M059J (cell line): ENCODE measurements around the gene GAD1. TPM values are rescaled to one million over a fixed set of nuclear protein-coding genes. Genes with fewer than 3 reads are reported as not detected.

ENCODE experiments used
- DNase-seq: peaks from one replicate; pipeline ENCODE4 v3.0.0-alpha.2; 2012; ENCODE audit warnings: low read depth
- total RNA-seq: library from RNA; depleted of rRNA; stranded (reverse); fragments of >200 nt; shearing (Covaris generic); gene quantifications from 2 replicates; pipeline ENCODE4 v1.2.3, GENCODE V29; 2014

The GAD1 gene
- total RNA-seq, 1 experiment from 2014 or later, result 3.0 TPM

DNA sequence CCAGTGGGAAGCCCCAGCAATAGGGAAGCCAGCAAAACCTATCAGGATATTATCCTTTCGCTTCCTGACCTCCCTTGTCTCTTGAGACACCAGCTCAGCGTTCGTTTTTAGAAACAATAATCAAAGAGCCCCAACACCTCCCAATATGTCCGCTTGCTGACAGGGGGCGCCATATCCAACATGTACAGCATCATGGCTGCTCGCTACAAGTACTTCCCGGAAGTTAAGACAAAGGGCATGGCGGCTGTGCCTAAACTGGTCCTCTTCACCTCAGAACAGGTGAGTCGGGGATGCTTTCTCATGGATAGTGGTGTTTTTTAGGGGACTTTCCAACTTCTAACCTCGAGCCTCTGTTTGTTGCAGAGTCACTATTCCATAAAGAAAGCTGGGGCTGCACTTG, 28.7 kb downstream of the GAD1 start:
- DNase-seq, result no peak

DNA sequence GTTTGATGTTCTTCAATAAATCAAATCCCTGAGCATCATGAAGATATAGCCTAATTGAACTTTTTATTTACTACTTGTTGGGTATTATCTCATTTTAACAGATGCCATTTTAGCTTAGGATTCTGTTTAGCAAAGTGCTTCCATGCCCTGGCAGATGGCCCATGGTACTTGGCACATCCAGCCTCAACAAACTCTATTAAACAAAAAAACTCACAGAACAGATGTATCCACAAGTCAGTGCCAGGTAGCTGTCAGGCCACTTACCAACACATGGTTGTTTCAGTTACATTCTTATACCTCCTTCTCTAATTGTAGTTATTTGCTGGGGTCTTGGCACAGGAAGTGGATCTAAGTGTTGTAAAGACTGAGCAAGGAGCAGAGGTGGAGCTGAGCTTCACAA, 29.6 kb downstream of the GAD1 start:
- DNase-seq, result no peak

DNA sequence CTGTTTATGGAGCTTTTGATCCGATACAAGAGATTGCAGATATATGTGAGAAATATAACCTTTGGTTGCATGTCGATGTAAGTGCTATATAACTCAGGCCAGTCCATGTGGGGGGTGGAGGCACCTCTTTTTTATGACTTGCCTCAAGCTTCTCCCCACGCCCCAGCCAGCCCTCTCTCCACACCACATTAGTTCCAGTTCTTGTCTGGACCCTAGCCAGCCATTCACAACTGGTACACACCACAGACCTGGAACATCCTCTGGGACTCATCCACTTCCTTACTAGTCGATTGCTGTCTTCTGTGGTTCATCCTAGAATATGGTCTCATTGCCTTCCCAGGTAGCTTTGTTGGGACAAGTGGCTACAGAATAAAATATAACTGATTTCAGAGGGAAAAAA, 31.0 kb downstream of the GAD1 start:
- DNase-seq, result peak; percentile 52

DNA sequence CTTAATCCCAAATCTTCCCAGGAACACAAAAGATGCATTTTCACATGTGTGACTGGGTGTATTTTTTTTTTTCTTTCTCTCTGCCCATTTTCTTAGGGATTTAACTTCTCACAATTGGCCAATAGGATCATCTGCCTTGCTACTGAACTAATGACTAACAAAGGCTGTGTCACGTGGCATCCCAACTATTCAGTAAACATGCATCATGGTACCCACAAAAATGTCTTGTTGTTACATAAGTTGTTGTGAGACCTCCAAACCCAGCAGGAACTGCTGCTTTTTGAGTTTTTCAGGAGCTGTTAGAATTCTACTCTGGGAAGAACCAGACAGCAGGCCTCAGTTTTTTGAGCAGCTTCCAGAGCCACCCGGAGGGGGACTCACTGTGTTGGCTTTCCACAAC, 31.9 kb downstream of the GAD1 start:
- peak; percentile 78 for DNase-seq

DNA sequence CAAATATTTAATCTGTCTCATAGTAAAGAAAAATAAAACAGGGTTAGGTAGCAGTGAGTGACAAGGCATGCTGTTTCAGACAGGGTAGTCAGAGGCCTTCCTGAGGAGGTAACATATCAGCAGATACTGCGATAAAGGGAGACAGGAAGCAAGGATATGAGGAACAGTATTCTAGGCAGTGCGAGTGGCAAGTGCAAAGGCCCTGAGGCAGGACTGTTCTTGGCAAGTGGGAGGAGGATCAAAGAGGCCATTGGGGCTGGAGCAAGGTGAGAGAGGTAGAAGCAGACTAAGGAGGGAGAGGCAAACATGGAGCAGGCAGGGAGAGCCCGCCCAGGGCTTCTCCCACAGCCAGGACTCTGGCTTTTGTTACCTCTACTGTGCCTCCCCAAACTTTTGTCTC, 33.6 kb downstream of the GAD1 start:
- no peak for DNase-seq

DNA sequence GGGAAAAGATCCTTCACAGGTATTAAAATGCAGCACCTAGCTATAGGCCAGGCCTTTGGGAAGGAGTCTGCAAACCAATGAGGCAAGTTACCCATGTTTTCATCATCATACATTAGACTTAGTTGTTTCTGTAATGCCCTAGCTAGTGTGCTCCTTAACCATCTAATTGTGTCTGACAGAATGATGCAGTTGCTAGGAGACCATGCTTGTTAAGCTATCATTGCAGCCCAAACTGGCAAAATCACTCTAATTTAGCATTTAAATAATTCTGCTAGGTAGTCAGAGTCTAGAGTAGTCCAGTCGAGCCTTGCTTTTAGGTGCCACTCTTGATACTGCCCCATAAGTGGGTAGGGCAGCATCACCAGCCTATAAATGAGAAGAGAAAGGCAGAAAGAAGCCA, 34.9 kb downstream of the GAD1 start:
- no peak for DNase-seq

DNA sequence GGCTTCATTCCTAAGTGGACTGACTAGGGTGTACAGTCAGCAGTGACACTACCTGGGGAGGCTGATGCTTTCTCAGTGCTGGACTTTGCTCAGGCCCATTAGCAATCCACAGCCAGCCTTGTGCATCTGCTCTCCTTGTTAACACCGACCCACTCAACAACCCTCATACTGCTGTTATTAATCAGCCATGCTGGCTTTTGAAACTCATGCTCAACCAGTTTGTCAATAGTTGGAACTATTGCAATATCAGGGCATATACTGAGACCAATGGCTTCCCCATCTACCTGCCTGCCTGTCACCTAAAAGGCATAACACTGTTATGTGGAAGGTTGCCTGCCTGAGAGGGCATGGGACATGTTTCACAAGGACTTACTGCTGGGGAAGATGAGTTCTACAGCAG, 39.4 kb downstream of the GAD1 start:
- no peak for DNase-seq

DNA sequence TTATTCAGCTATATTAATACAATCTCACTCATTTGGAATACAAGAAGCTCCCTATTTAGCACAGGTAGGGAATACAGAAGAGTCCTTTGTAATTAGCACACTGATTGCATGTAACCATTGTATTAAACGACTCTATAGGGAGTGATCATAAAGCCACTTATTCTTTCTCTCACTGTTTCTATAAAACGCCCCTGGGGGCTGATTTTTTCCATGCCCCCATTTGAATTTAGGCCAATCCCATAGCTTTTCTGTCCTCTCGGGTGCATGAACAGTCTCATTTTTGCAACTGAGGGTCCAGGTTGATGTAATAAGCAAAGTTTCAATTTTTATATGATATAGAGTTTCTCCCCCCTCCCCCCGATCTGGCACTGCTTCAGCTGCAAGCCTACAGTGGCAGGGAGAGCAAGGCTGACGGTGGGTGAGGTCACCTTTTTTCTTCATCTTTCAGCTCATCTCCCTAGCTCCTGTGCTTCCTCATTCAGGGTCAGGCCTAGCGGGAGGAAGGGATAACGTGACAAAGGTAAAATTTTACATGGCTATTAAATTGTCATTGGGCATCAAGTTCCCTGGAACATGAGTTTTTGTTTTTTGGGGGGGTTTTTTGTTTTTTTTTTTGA, 45.7 kb downstream of the GAD1 start:
- DNase-seq, result no peak

DNA sequence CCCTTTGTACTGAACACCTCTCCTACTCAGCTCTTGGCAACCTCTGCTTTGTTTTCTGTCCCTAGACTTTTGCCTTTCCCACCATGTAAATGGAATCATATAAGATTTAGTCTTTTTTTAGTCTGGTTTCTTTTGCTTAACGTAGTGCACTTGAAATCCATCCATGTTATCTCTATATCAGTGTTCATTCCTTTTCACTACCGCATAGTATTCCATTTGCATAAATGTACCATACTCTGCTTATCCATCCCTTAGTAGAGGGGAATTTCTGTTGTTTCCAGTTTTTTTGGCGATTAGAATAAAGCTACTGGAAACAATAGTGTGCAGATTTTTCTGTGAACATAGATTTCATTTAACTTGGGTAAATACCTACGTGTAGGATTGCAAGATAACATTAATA, 46.4 kb downstream of the GAD1 start:
- DNase-seq, result no peak

DNA sequence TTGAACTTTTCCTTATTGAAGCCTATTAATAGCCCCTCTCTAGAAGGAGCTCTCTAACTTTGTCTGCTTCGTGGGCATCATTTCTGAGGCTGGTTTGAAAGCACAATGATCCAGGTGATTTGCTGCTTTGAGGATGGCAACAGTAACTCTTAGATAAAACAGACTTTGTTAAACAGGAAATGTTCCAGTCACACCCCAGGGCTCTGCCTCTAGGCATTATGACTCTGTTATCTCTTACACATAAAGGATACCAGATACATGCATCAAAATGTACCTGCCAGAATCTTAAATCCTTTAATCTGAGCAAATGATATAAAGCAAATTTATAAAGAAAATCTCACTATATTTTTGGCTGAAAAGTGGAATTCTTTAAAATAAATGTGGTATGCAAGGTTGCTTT, 52.3 kb downstream of the GAD1 start:
- peak; percentile 13 for DNase-seq

DNA sequence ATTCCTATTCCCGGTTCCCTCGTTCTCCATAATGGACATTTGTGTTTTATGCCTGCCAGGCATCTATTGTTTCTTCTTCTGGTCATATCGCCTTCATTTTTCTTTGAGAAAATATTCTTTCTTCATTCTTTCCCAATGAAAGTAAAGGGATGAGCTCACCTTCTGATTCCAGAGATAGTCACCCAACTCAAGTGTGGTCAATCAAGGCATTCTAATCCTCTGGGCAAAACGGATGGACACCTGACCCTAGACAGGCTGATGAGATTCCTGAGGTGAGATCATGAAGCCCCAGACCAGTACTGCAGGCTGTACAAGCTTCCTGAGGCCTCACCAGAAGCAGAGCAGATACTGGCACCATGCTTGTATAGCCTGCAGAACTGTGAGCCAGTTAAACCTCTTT, 52.8 kb downstream of the GAD1 start:
- DNase-seq, result peak; percentile 12

DNA sequence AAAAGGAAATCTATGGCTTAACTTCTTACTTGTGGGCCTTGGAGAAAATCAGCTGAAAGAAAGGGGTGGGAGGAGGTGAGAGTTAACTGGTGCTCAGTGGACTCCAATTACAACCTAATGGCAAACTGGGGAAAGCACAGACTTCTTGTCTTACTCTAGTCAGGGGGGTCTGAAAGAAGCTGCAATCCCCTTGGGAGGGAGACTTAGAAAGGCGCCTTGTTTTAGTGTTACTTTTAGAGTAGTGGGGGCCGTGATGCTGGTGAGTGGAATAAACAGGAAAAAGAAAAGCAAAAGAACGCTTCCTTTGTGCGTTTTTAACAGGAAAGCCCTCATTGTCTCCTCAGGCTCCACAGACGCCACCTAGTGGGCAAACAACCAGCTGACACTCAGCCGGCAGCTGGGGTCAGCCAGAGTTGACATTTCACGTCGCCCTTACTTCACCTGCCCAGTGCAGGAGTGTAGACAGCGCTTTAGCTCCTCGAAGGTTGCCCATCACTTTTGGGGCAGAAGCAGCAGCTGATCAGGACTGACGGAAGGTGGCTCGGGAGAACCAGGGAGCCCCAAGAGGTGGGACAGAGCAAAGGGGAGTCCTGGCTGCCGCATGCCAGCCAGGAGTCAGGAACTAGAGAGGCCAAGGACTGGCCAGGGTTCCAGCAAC, 56.5 kb downstream of the GAD1 start:
- DNase-seq, result peak; percentile 69

DNA sequence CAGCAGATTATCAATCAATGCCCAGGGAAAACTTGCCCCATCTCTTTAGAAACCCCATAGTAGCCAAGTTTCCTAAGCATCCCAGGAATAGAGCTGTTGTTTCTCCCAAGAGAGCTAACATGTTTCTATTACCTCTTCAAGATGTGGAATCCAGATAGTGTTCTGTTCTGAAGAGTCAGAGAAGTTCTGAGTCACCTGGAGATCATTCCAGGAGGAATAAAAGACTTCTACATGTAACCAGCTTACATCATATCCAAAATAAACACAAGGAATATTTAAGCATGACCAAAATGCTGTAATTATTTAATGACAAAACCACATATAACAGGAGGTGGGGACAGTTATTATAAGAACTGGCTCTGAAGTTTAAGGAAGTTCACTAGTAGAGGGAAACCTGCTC, 61.4 kb downstream of the GAD1 start:
- peak; percentile 61 for DNase-seq

DNA sequence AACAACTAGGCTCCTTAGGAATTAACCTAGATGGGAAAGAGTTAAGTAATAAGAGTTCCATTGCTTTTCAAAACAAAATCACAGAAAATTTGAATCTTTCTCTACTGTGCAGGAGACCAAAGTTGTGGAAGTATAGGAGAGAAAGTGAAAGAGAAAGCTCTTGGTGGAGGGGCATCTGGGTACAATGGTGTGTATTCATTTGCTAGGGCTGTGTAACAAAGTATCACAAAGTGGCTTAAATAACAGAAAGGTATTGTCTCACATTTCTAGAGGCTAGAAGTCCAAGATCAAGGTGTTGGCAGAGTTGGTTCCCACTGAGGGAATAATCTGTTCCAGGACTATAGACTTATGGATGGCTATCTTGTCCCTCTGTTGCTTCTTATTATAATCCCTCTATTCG, 61.8 kb downstream of the GAD1 start:
- peak; percentile 23 for DNase-seq

DNA sequence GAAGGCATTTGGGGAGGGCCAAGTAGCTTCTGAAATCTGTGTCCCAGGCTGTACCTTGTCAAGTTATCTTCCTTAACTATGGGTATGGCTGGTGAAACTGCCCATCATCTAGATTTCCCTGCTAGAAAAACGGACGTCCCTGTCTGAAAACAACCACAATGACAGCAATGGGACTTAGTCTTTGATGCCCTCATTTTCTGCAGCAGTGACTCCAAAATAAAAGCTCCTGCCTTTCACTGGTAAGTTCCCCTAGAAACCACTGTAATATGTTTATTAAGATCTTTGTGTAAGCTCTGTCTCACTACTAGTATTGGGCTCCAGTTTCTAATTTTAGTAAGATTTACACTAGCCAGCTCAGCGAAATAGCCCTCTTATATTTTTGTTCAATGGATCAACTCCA, 65.2 kb downstream of the GAD1 start:
- DNase-seq, result no peak

DNA sequence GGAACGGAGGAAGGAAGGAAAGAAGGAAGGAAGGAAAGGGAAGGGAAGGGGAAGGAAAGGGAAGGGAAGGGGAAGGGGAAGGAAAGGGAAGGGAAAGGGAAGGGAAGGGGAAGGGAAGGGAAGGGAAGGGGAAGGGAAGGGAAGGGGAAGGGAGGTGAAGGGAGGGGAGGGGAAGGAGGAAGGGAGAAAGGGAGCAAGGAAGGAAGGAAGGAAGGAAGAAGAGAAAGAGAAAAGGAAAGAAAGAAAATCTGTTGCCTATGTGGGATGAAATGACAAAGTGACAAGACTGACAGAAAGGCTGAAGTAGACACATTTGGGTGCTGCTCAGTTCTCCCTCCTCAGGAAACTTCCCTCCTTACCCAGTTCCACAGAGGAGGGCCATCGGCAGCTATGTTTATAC, 66.1 kb downstream of the GAD1 start:
- DNase-seq, result no peak

DNA sequence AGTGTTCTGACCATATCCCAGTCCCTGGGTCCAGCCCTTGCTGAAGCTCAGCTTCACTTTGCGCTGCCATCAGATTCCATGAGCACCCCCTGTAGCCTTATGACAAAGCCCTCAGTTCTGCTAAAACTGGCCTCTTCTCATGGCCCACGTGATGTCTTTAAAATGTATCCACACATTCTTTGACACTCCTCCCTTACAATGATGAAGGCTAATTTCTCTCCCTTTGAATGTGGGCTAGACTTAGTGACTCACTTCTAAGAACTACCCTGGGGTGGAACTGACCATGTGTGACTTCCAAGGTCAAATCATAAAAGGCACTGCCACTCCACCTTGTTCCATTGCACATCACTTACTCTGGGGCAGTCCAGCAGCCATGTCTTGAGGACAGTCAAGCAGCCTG, 67.0 kb downstream of the GAD1 start:
- DNase-seq, result peak; percentile 76

DNA sequence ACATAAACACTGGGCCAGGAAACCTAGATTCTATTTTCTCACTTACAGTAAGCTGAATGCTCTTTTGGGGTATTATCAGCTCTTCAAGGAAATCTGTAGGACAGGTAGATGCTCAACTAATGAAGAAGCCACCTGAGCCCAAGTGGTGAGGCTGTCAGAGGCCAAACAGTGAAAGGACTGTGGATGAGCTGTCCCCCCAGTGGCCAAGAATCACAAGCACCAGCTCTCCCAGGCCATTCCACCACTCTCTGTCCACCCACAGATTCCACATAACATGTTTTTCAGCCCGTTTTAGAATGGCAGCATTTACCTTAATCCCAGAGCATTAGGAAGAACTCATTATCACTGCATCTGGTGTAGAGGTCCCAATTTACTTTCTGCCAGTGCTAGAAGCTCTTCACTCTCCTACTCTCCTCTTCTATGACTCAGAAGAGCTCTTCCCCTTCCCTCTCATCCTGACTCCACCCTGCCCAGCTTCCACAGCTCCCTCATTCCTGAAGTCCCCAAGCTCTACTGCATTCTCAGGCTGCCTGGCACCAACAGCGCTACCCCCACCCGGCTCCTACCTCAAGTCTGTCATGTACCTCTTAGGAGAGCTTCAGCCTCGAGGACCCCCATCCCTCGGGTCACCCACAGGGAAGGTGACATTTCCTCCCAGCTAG, 68.6 kb downstream of the GAD1 start:
- DNase-seq, result peak; percentile 69

DNA sequence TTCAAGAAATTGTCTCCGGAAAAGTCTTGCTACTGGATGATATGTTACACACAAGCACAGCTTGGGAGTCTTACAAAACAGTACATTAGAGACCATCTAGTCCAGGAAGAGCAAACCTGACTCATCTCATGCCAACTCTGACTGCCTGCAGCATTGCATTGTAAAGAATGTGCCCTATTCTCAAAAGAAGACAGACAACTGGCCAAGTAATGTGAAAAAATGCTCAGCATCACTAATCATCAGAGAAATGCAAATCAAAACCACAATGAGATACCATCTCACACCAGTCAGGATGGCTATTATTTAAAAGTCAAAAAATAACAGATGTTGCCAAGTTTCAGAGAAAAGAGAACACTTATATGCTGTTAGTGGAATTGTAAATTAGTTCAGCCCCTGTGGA, 69.7 kb downstream of the GAD1 start:
- peak; percentile 96 for DNase-seq

DNA sequence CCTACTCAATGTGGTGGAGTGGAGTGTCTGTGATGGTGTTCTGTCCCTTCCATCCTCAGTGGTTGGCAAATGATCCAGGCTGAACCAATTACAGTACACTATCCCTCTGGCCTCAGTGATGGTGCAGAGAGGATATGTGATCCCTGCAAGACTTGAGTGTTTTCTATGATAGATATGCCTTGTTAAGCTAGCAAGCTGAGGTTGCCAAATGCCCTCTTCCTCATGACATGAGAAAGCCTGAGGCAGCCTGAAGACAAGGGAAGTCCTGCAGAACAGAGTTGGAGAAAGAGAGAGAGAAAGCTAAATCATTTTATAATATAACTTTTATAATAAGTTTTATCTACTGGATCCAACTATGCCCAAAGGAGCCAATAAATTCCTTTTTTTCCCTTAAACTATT, 70.8 kb downstream of the GAD1 start:
- peak; percentile 55 for DNase-seq

DNA sequence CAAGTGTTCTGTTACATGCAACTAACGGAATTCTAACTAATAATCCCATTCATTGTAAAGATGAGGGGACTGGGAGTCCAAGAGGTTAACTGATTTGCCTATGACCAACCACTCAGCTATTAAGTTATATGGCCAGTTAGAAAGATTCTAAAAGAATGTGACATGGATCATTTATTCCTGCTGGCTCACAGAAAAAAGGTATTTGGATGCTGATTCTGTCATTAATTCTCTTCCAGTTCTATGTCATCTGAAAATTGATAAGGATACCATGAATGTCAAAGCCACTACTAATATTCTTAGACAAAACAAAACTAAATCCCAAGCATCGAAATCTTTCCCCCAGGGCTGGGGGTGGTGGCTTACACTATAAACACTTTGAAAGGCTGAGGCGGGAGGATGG, 71.2 kb downstream of the GAD1 start:
- peak; percentile 59 for DNase-seq

DNA sequence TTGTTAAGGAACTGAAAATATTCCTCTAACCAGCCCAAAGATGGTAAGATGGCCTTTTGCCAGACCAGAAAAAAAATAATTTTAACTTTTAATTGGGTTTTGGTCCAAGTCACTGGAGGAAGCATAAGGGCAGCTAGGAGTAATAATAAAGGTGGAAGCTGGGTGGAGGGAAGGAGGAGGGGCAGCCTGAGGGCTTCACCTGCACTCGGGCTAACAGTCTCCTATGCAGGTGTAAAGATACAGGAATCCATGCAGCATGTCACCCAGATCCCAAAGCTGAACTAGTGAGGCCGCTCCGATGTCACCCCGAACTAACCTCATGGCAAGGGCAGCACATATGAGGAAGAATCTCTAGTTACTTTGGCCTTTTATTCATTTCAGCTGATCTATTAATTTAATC, 75.2 kb downstream of the GAD1 start:
- DNase-seq, result no peak

DNA sequence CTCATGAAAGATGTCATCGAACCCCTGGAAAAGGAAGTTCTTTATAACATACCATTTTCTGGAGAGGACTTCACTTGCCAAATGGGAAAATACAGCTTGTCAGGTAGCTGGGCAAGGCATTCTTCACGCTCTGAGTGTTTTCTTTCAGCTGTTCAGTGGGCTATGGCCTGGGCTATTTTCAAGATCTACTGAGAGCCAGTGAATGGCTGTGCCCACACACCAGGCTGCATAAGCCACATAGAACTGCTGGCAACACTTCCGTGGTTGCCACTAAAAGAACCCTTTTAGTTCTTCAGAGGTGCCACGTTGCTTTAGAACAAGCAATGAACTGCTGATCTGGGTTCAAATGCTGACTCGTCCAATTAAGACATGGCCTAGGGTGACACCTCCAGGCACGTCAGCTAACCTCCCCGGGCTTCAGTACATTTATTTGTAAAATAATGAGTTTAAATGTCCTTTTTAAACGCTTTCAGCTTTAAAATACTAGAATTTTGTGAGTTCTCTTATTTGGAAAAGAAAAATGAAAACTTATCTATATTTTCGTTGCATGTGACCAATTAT, 75.8 kb downstream of the GAD1 start:
- no peak for DNase-seq
